DLD1 (cell line): ENCODE results near the gene LTBP1.
"Not testable (repeated sequence)": the region's sequence is repeated elsewhere in the genome, so short reads cannot be mapped to it uniquely, and the experiment has no call there.

ENCODE experiments used
- in situ Hi-C: cut with HindIII; loops from 2 replicates; pipeline ENCODE4 v1.10.0; 2017; ENCODE audit warnings: low sequenced_read_pairs

The LTBP1 gene

GRCh38 chr2:33134086-33134771, 187.5 kb downstream of the LTBP1 start:
- in situ Hi-C loops = no loop called here

GRCh38 chr2:33134791-33135560, 188.2 kb downstream of the LTBP1 start:
- in situ Hi-C loops = no loop called here

GRCh38 chr2:33135645-33136044, 188.9 kb downstream of the LTBP1 start:
- in situ Hi-C loops = no loop called here

GRCh38 chr2:33136056-33136455, 189.3 kb downstream of the LTBP1 start:
- in situ Hi-C loops = no loop called here

- in situ Hi-C loops = no loop called here
Measured at GRCh38 chr2:33136566-33136965, 189.8 kb downstream of the LTBP1 start.

- in situ Hi-C loops = no loop called here
Measured at GRCh38 chr2:33137331-33137730, 190.6 kb downstream of the LTBP1 start.

GRCh38 chr2:33139949-33140348, 193.2 kb downstream of the LTBP1 start:
- in situ Hi-C loops = no loop called here

- in situ Hi-C loops = no loop called here
Measured at GRCh38 chr2:33141476-33141875, 194.7 kb downstream of the LTBP1 start.

- in situ Hi-C loops = no loop called here
Measured at GRCh38 chr2:33142810-33143209, 196.1 kb downstream of the LTBP1 start.

- in situ Hi-C loops = no loop called here
Measured at GRCh38 chr2:33144243-33144642, 197.5 kb downstream of the LTBP1 start.

- in situ Hi-C loops = no loop called here
Measured at GRCh38 chr2:33145459-33145858, 198.7 kb downstream of the LTBP1 start.

GRCh38 chr2:33146102-33146501, 199.3 kb downstream of the LTBP1 start:
- in situ Hi-C loops = no loop called here

- in situ Hi-C loops = no loop called here
Measured at GRCh38 chr2:33153008-33153407, 206.3 kb downstream of the LTBP1 start.

- in situ Hi-C loops = no loop called here
Measured at GRCh38 chr2:33158482-33159003, 211.8 kb downstream of the LTBP1 start.

GRCh38 chr2:33160191-33160590, 213.4 kb downstream of the LTBP1 start:
- in situ Hi-C loops = no loop called here

GRCh38 chr2:33166287-33166881, 219.6 kb downstream of the LTBP1 start:
- in situ Hi-C loops = no loop called here

GRCh38 chr2:33167622-33168245, 221.0 kb downstream of the LTBP1 start:
- in situ Hi-C loops = no loop called here

- in situ Hi-C loops = no loop called here
Measured at GRCh38 chr2:33168425-33168824, 221.7 kb downstream of the LTBP1 start.

- in situ Hi-C loops = no loop called here
Measured at GRCh38 chr2:33168922-33169321, 222.2 kb downstream of the LTBP1 start.

GRCh38 chr2:33170251-33170650, 223.5 kb downstream of the LTBP1 start:
- in situ Hi-C loops = not testable (repeated sequence)

GRCh38 chr2:33177627-33178026, 230.9 kb downstream of the LTBP1 start:
- in situ Hi-C loops = no loop called here
